Spleen (tissue), 11 donors: ENCODE results near the gene DST. TPM values are rescaled to one million over a fixed set of nuclear protein-coding genes. Genes with fewer than 3 reads are reported as not detected.

ENCODE experiments used
- DNase-seq: peaks from one replicate; pipeline ENCODE4 v3.0.0-alpha.2; 2020
- H3K27ac ChIP-seq, 8 donors: fragments of 200-600 bp; sonication (generic) in 7 of 8; 1 replicate in 4 of 8; 2 replicates in 4 of 8; pipeline versions ENCODE4 v1.5.0 to v1.8.0; 2016 to 2021; ENCODE audit warnings: inconsistent platforms in 4 of 8, mild to moderate bottlenecking in 4 of 8, moderate library complexity in 1 of 8
- H3K27me3 ChIP-seq, 7 donors: fragments of 200-600 bp; sonication (generic) in 6 of 7; replicated peaks in 1 of 7; 1 replicate in 4 of 7; 2 replicates in 3 of 7; pipeline versions ENCODE4 v1.5.0 to v1.8.0; 2016 to 2021; ENCODE audit warnings: inconsistent platforms in 3 of 7, mild to moderate bottlenecking in 1 of 7
- H3K36me3 ChIP-seq, 6 donors: fragments of 200-600 bp; sonication (generic) in 5 of 6; 1 replicate in 4 of 6; 2 replicates in 2 of 6; pipeline versions ENCODE4 v1.5.0 to v1.8.0; 2016 to 2021; ENCODE audit warnings: inconsistent platforms in 2 of 6
- H3K4me1 ChIP-seq, 6 donors: fragments of 200-600 bp; sonication (generic) in 5 of 6; 1 replicate in 3 of 6; 2 replicates in 3 of 6; pipeline versions ENCODE4 v1.5.0 to v1.8.0; 2016 to 2021; ENCODE audit warnings: inconsistent platforms in 3 of 6
- H3K4me3 ChIP-seq, 8 donors: fragments of 200-600 bp; sonication (generic) in 7 of 8; 1 replicate in 4 of 8; 2 replicates in 4 of 8; pipeline versions ENCODE4 v1.5.0 to v1.8.0; 2016 to 2021; ENCODE audit warnings: inconsistent platforms in 4 of 8, mild to moderate bottlenecking in 4 of 8, moderate library complexity in 2 of 8
- H3K9me3 ChIP-seq, 8 donors: fragments of 200-600 bp; sonication (generic) in 7 of 8; 1 replicate in 4 of 8; 2 replicates in 4 of 8; pipeline versions ENCODE4 v1.5.0 to v1.8.0; 2016 to 2021; ENCODE audit warnings: inconsistent platforms in 4 of 8
- CTCF ChIP-seq, 11 experiments: fragments of 200-600 bp in 7 of 11; fragments of 450-650 bp in 4 of 11; sonication (generic) in 4 of 11; IDR thresholded peaks in 8 of 11; conservative IDR thresholded peaks in 3 of 11; 1 replicate in 7 of 11; 2 replicates in 4 of 11; pipeline versions ENCODE4 v1.4.0 to v1.8.0; 2016 to 2021; ENCODE audit warnings: antibody characterized with exemption in 11 of 11, inconsistent platforms in 4 of 11, mild to moderate bottlenecking in 1 of 11
- POLR2A ChIP-seq, 3 donors: fragments of 450-650 bp; IDR thresholded peaks; one replicate each; pipeline ENCODE4 v1.5.1; 2017; ENCODE audit warnings: antibody characterized with exemption in 3 of 3, mild to moderate bottlenecking in 1 of 3
- POLR2AphosphoS5 ChIP-seq, 3 donors: sonication (generic); formaldehyde crosslinking; IDR thresholded peaks; one replicate each; pipeline ENCODE4 v1.5.1; 2017; ENCODE audit warnings: antibody characterized with exemption in 3 of 3
- WGBS, 5 donors: extraction: QIAGEN DNeasy Blood & Tissue Kit in 3 of 5; methylation state at CpG; one replicate each; pipeline versions ENCODE4 v1.1.5 to v1.1.7; 2013 to 2018; 5-methylcytosine and 5-hydroxymethylcytosine counted together
- intact Hi-C: fragments of 100-400 bp; cut with DNase I; formaldehyde crosslinking; loops from one replicate; pipeline ENCODE4 v1.15.0; 2023; ENCODE audit warnings: low total_unique reads
- polyA plus RNA-seq, 3 donors: library from polyadenylated mRNA; stranded (reverse); fragments of 200-250 nt; gene quantifications; one replicate each; pipeline ENCODE4 v1.2.1, GENCODE V29; 2013
- total RNA-seq, 7 donors: library from RNA; depleted of rRNA in 3 of 7; stranded (reverse); fragments of >200 nt in 3 of 7; fragmentation: NEBNext Ultra II Directional in 4 of 7; extraction: Animal tissue kit (Norgen Biotek cat#: 25700) in 4 of 7; gene quantifications; one replicate each; pipeline versions ENCODE4 v1.1.0 to v1.2.1, GENCODE V29; 2016 to 2021
- donor health status: healthy with polysubstance abuse.
- donor health status: DM: no; HTN: no; CAD: no; lungs with moderate emphysema.
- donor health status: DM: no; HTN: no; CAD: no.
- donor health status: Bipolar disorder and iron deficiency.
- donor health status: healthy.
- donor health status: DM: no; HTN: no; CAD: no.
- donor health status: DM: yes; HTN: yes; CAD: no.

The DST gene
- total and polyA plus RNA-seq, 10 donors = 16.5 to 236 (median 156) TPM

DNA sequence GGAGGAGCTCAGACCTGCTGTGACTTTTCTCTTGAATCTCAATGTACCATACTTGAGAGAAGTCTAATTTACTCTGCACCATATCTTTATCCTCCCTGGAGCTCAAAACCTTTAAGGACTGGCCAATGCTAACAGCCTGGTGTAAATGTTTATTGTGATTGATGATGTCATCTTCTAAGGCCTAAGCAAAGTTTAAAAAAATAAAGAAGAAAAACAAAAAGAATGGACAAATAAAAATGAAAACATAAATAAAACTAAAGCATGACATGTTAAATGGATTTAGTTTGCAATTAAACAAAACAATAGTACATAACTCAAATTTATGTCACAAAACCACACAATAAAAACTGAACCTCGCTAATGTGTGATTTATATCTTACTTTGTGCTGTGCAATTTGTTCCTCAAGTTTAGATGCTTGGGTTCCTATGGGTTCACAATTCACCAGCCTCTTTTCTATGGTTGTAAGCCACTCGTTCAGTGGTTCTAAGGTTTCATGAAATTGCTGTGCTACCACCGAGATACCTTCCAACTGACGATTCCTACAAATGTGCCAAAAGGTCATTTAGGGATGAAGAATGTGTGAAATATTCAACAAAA, 113.0 kb downstream of the DST start:
- H3K36me3 ChIP-seq = peaks cover 0 to 53% (median 5%) of the 10 kb centered on the region in 6 donors
- no peaks in the 10 kb centered on the region for H3K4me1 ChIP-seq
- intact Hi-C loops = no loop called here
- H3K27ac ChIP-seq = no peak overlapping the region
- 83 to 91% (median 89%) methylated on average over 4 of the region's 4 CpGs for WGBS, 5 donors
- no peak overlapping the region for H3K4me3 ChIP-seq
- H3K27me3 ChIP-seq = no peaks in the 10 kb centered on the region
- DNase-seq = no peak
- H3K9me3 ChIP-seq = no peaks in the 10 kb centered on the region
- TF ChIP-seq POLR2A (IDR thresholded peaks at IDR 0.05) (no peak), CTCF (IDR thresholded peaks at IDR 0.05 in 8 of 11, conservative IDR thresholded peaks at IDR 0.05 in 3 of 11) (no peak), POLR2AphosphoS5 (IDR thresholded peaks at IDR 0.05) (no peak)

- intact Hi-C loops = no loop called here
- no peak overlapping the region for H3K27ac ChIP-seq
- 84 to 96% (median 92%) methylated on average over 3 of the region's 3 CpGs for WGBS, 5 donors
- H3K36me3 ChIP-seq = peaks cover 0 to 43% (median 5%) of the 10 kb centered on the region in 6 donors
- TF ChIP-seq CTCF (IDR thresholded peaks at IDR 0.05 in 8 of 11, conservative IDR thresholded peaks at IDR 0.05 in 3 of 11) = no peak
- TF ChIP-seq POLR2A (IDR thresholded peaks at IDR 0.05) = no peak
- TF ChIP-seq POLR2AphosphoS5 (IDR thresholded peaks at IDR 0.05) = no peak
- H3K4me1 ChIP-seq = no peaks in the 10 kb centered on the region
- H3K27me3 ChIP-seq = no peaks in the 10 kb centered on the region
- no peak overlapping the region for H3K4me3 ChIP-seq
- no peaks in the 10 kb centered on the region for H3K9me3 ChIP-seq
- DNase-seq = no peak
These were observed 114.3 kb downstream of the DST start for GRCh38 chr6:56528412-56528841.

DNA sequence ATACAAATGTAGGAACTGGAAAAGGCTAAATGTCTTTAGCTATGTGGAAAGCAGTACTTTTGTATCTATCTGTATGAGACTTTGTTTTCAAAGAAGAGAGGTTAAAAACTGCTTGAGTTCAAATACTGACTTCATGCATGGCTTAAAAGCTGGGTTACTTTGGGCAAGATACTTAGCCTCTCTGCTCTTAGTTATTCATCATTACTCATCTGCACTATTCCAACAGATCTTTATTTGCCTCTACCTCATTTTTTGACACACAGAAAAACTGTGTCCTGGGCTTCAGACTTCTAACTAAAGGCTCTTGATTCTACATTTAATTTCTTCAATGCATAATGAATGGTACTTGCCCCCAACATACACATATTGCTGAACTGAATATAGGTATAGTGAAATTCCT, 114.8 kb downstream of the DST start:
- no peak overlapping the region for H3K4me3 ChIP-seq
- DNase-seq = no peak
- intact Hi-C loops = no loop called here
- no peak overlapping the region for H3K27ac ChIP-seq
- H3K9me3 ChIP-seq = no peaks in the 10 kb centered on the region
- H3K36me3 ChIP-seq = peaks cover 0 to 43% (median 5%) of the 10 kb centered on the region in 6 donors
- H3K27me3 ChIP-seq = no peaks in the 10 kb centered on the region
- H3K4me1 ChIP-seq = no peaks in the 10 kb centered on the region
- TF ChIP-seq POLR2AphosphoS5 (IDR thresholded peaks at IDR 0.05) (no peak), CTCF (IDR thresholded peaks at IDR 0.05 in 8 of 11, conservative IDR thresholded peaks at IDR 0.05 in 3 of 11) (no peak), POLR2A (IDR thresholded peaks at IDR 0.05) (no peak)

GRCh38 chr6:56526860-56527544, 115.7 kb downstream of the DST start:
- intact Hi-C loops = no loop called here
- no peak for DNase-seq
- no peaks in the 10 kb centered on the region for H3K27me3 ChIP-seq
- no peak overlapping the region for H3K27ac ChIP-seq
- no peaks in the 10 kb centered on the region for H3K9me3 ChIP-seq
- 60 to 82% (median 70%) methylated on average over 1 of the region's 1 CpG for WGBS, 5 donors
- peaks cover 0 to 37% (median 3%) of the 10 kb centered on the region in 6 donors for H3K36me3 ChIP-seq
- no peaks in the 10 kb centered on the region for H3K4me1 ChIP-seq
- no peak overlapping the region for H3K4me3 ChIP-seq
- TF ChIP-seq CTCF (IDR thresholded peaks at IDR 0.05 in 8 of 11, conservative IDR thresholded peaks at IDR 0.05 in 3 of 11) (no peak), POLR2AphosphoS5 (IDR thresholded peaks at IDR 0.05) (no peak), POLR2A (IDR thresholded peaks at IDR 0.05) (no peak)
